Activated CD8-positive, alpha-beta memory T cell treated with anti-CD3 and anti-CD28 coated beads for 48 hours (primary cell): ENCODE measurements around the gene KRTAP3-1.
"Not testable (repeated sequence)": the region's sequence is repeated elsewhere in the genome, so short reads cannot be mapped to it uniquely, and the experiment has no call there.

Experiments
- DNase-seq, 3 experiments: peaks; one replicate each; pipeline ENCODE4 v3.0.0-alpha.2; 2020; ENCODE audit warnings: low read depth in 2 of 3, low spot score in 2 of 3

The KRTAP3-1 gene

DNA sequence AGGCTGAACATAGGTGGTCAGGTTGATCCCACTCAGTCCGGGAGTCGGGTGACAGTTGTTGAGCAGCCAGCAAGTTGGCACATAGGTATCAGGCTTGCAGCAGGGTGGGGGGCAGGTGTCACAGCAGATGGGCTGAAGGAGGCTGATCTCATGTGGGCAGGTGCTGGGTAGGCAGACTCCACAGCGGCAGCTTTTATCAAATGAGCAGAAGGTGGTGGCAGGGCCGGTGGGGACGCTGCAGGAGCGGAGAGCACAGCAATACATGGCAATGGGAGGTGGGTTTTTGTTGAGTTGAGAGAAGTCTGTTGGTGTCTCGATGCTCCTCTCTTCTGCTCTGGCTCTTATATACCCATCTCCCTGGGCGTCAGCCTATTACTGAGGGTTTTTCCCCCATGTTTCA lies at the start of gene KRTAP3-1:
TSS of gene KRTAP3-1 (minus strand) at position 318 of the 400 bp plus-strand sequence. CDS start at position 264, 54 bp downstream.
- DNase-seq, result no peak

DNA sequence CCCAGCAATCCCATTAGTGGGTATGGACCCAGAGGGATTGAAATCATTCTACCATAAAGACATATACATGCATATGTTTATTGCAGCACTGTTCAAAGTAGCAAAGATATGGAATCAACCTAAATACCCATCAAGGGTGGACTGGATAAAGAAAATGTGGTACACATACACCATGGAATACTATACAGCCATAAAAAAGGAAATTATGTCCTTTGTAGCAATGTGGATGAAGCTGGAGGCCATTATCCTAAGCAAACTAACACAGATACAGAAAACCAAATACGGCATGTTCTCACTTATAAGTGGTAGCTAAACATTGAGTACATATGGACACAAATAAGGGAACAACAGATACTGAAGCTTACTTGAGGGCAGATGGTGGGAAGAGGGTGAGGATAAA lies 48.6 kb upstream of the KRTAP3-1 start:
- DNase-seq, result no peak

DNA sequence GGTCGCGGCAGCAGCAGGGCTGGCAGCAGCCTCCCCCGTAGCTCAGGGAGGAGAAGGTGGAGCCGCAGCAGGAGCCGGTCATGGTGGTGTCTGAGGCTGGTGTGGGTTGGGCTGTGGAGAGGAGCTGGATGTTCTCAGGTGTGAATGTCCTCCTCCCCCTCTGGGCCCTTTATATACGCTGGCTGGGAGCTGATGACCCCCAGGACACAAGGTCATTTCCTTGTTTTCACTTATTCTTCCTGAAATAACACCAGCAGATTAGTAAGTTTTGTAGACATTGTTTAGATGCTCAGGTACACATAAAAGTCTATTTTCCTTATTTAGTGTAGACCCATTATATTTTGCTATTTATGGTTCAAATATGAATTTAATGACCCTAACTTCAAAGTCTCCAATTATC lies 46.2 kb upstream of the KRTAP3-1 start, which contains the start of gene KRTAP2-2:
TSS of gene KRTAP2-2 (minus strand) at position 101 of the 400 bp plus-strand sequence. CDS start at position 82, 19 bp downstream.
- not testable (repeated sequence) for DNase-seq

DNA sequence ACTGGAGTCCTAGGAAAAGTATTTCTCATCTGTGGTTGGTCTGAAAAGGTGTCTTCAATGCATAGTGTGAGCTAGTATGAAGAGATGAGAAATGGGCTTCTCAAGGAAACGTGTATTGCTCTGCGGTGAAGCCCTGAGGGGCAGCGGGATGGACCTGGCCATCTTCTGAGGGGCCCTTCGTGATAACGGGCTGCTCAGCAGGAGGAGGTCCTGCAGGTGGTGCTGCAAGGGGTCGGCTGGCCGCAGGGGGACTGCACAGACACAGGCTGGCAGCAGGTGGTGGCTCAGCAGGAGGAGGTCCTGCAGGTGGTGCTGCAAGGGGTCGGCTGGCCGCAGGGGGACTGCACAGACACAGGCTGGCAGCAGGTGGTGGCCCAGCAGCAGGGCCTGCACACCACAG lies 45.6 kb upstream of the KRTAP3-1 start:
- DNase-seq, result not testable (repeated sequence)

DNA sequence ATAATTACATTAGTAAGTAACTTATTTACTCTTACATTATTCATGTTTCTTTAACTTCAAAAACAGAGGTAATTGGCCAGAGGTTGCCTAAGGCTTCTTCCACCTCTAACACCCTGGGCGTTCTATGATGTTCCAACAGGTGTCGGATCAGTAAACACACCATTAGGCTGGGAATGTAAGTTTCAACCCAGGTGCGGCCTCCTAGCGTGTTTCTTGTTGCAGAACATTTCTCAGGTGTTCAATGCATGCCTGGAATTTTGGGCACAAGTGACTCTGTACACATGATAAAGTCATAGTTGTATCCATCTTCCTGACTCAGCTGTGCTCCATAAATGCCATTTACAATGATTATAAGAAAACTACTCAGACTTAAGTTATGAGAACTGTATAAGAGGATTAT lies 45.1 kb upstream of the KRTAP3-1 start:
- DNase-seq, result no peak

DNA sequence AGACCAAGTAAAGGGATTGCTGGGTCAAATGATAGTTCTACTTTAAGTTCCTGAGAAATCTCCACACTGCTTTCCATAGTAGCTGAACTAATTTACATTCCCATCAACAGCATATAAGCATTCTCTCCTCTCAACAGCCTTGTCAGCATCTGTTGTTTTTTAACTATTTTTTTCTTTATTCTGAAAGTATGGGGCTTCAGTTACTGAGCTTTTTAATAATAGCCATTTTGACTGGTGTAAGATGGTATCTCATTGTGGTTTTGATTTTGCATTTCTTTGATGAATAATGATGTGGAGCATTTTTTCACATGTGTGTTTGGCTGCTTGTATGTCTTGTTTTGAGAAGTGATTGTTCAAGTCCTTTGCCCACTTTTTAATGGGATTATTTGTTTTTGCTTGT lies 43.6 kb upstream of the KRTAP3-1 start:
- no peak for DNase-seq

DNA sequence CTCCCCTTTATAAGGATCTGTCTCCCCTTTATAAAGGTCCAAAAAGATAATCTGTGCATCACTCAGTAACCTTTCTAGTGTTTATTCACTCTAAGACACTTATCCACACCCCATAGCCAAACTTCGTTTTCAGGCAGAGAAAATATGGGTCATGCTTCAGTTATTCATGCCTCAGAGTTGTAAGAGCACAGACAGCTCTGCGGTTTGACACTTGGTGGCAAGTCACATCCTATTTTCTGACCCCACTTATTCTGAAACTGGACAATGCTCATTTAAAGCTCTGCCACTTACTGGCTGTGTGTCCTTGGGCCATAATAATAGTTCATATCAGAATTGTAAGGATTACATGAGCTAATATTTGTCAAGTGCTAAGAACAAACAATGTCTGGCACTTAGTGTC lies 40.2 kb upstream of the KRTAP3-1 start:
- no peak for DNase-seq

DNA sequence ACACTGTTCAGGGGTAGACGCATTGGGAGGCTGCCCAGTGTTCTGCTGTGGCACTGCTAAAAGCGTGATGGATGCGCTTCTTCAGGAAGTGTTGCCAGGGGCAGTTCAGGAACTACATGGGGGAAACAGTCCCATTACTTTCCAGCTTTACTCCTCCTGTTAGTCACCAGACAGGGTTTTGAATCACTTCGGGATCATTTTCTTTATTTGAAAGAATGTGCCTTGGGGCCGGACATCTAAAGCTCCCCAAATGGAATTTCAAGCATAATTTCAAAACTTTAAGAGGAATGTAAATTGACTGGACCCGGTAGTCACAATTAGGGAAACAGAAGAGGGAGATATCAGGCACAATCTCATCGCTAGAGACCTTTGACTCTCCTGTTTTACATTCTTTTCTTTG lies 39.5 kb upstream of the KRTAP3-1 start:
- no peak for DNase-seq

DNA sequence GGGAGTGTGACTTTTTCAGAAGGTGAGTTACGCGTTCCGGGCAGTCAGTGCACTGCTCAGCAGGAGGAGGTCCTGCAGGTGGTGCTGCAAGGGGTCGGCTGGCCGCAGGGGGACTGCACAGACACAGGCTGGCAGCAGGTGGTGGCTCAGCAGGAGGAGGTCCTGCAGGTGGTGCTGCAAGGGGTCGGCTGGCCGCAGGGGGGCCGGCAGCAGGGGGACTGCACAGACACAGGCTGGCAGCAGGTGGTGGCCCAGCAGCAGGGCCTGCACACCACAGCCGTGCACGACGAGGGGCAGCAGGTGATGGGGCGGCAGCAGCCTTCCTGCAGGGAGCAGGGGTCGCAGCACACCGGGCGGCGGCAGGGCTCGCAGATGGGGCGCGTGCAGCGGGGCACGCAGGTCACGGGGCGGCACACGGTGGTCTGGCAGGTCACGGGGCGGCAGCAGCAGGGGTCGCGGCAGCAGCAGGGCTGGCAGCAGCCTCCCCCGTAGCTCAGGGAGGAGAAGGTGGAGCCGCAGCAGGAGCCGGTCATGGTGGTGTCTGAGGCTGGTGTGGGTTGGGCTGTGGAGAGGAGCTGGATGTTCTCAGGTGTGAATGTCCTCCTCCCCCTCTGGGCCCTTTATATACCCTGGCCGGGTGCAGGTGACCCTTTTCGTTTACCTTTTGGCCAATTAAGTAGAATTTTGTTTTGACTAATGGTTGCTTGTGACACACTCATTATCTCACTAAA lies 38.0 kb upstream of the KRTAP3-1 start, which contains the start of gene KRTAP2-1:
TSS of gene KRTAP2-1 (minus strand) at position 582 of the 731 bp plus-strand sequence. CDS start at position 533, 49 bp downstream.
- not testable (repeated sequence) for DNase-seq

DNA sequence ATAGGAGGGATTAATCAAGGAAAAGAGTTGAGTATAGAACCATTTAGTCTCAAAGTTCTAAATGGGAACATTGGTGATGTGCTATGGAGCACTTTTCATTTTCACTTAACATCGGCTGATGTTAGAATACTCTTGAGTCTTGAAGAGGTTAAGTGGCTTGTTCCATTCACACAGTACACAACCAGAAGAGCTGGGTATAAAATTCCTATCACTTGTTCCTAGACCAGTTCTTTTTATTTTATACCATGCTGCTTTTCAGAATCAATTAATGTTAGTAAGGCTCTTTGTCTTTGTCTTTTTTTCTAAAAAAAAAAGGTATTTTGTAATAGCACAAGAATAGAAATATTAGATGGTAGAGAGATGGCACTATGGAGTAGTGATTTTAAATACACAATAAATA lies 34.0 kb upstream of the KRTAP3-1 start:
- DNase-seq, result no peak

DNA sequence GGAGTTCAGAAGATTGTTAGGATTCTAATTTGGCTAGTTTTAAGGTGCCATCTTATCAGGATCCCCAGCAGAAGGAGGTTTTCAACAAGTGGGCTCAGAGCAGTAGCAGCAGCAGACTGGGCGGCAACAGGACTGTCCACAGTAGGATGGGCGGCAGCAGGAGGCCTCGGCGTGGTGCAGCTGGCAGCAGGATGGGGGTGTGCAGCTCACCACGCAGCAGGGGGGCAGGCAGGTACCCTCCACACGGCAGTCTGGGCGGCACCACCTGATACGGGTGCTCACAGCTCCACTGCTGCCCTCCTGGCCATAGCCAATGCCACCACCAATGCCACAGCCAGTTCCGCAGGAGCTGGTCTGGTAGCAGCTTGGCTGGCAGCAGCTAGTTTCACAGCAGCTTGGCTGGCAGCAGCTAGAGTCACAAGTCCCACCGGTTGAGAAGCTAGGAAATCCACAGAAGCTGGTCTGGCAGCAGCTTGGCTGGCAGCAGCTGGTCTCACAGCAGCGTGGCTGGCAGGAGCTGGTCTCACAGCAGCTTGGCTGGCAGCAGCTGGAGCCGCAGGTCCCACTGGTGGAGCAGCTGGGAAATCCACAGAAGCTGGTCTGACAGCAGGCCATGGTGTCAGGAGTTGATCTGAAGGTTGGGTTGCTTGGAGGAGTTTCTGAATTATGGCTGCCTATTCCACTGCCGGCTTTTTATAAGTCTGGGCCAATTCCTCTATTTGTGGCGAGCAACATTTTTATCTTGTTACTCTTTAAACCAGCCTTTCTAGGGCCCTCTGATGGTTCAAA lies 32.0 kb upstream of the KRTAP3-1 start, which contains the start of gene KRTAP1-1:
TSS of gene KRTAP1-1 (minus strand) at position 668 of the 789 bp plus-strand sequence. CDS start at position 615, 53 bp downstream.
- DNase-seq, result not testable (repeated sequence)

DNA sequence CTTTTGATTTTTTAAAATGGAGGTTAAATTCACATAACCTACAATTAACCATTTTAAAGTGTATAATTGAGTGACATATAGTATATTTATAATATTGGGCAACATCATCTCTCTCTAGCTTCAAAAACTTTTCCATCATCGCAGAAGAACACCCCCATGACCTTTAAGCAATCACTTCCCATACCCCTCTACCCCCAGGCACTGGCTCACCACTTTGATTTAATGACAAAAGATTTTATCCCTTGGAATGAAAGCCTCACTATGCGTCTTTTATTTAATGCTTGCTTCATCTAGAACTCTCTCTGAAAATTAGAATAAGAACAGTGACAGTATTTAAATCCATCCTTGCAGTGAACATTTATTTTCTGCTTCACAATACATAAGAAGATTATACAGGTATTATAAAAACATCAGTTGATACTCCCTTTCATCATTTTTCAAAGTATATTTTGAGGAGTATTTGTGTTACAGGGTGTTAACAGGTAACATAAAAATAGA lies 29.0 kb upstream of the KRTAP3-1 start:
- no peak for DNase-seq

DNA sequence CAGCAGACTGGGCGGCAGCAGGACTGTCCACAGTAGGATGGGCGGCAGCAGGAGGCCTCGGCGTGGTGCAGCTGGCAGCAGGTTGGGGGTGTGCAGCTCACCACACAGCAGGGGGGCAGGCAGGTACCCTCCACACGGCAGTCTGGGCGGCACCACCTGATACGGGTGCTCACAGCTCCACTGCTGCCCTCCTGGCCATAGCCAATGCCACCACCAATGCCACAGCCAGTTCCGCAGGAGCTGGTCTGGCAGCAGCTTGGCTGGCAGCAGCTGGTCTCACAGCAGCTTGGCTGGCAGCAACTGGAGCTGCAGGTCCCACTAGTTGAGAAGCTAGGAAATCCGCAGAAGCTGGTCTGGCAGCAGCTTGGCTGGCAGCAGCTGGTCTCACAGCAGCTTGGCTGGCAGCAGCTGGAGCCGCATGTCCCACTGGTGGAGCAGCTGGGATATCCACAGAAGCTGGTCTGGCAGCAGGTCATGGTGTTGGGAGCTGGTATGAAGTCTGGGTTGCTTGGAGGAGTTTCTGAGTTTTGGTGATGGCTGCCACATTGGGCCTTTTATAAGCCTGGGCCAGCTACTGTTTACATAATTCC lies 25.5 kb upstream of the KRTAP3-1 start, which contains the start of gene KRTAP1-3:
TSS of gene KRTAP1-3 (minus strand) at position 529 of the 590 bp plus-strand sequence. CDS start at position 476, 53 bp downstream.
- not testable (repeated sequence) for DNase-seq

DNA sequence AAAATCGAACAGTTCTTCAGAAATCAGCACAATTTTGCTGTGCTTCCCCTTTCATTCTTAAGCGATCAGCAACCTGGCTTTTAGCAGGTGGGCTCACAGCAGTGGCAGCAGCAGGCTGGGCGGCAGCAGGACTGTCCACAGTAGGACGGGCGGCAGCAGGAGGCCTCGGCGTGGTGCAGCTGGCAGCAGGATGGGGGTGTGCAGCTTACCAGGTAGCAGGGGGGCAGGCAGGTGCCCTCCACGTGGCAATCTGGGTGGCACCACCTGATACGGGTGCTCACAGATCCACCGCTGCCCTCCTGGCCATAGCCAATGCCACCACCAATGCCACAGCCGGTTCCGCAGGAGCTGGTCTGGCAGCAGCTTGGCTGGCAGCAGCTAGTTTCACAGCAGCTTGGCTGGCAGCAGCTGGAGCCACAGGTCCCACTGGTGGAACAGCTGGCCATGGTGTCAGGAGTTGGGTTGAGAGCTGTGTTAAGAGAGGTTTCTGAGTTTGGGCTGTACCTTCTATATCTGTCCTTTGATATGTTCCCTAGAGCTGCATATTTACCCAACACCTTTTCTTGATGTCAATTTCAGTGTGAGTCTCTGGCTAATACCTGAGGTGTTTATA lies 20.8 kb upstream of the KRTAP3-1 start, which contains the start of gene KRTAP1-4:
TSS of gene KRTAP1-4 (minus strand) at position 563 of the 613 bp plus-strand sequence. CDS start at position 446, 117 bp downstream.
- no peak for DNase-seq

DNA sequence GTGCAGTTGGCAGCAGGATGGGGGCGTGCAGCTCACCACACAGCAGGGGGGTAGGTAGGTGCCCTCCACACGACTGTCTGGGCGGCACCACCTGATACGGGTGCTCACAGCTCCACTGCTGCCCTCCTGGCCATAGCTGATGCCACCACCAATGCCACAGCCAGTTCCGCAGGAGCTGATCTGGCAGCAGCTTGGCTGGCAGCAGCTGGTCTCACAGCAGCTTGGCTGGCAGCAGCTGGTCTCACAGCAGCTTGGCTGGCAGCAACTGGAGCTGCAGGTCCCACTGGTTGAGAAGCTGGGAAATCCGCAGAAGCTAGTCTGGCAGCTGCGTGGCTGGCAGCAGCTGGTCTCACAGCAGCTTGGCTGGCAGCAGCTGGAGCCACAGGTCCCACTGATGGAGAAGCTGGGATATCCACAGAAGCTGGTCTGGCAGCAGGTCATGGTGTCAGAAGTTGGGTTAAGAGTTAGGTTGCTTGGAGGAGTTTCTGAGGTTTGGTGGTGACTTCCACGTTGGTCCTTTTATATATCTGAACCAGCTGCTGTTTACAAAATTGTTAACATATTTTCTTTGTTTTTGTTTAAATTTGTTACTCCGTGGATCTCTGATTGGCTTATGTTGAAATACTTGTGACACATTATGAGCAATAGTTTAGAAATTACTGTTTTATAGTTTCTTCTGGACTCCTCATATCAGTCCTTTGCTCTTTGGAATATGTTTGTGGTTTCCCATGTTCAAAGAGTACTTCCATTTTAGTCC lies 18.0 kb upstream of the KRTAP3-1 start, which contains the start of gene KRTAP1-5:
TSS of gene KRTAP1-5 (minus strand) at position 494 of the 757 bp plus-strand sequence. CDS start at position 441, 53 bp downstream.
- no peak for DNase-seq

DNA sequence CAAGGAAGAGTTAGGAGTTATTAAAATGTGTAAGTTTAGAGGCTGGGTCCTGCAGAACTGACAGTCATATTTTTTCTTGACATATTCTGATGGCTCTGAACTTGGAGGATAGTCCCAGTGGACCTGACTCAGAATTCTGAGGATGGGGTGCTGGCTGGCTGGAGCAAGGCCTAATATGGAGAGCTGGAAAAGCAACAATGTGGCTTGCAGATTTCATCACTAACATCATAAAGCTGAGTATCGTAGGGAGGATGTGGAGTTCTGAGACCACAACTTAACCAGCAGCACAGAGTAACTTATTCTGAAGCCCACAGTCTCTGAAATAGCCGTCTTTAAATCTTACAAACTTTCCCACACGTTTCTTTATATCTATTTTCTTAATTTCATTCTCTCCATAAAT lies 15.8 kb upstream of the KRTAP3-1 start:
- no peak for DNase-seq

DNA sequence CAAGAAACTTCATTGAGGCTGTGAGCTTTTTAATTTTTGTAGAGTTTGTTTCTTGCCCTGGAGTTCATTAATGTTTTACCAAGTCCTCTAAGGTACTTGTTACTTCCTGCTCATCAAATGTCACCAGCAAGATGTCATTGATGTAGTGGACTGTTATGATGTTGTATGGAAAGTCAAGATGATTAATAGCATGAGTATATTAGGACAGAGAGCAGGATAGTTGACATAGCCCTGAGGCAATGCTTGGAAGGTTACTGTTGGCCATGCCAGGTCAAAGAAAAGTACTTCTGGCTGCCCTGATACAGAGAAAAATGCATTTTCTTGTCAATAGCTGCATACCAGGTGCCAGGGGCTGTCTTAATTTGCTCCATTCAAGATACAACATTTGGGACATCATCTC lies 11.4 kb upstream of the KRTAP3-1 start:
- DNase-seq, result no peak

DNA sequence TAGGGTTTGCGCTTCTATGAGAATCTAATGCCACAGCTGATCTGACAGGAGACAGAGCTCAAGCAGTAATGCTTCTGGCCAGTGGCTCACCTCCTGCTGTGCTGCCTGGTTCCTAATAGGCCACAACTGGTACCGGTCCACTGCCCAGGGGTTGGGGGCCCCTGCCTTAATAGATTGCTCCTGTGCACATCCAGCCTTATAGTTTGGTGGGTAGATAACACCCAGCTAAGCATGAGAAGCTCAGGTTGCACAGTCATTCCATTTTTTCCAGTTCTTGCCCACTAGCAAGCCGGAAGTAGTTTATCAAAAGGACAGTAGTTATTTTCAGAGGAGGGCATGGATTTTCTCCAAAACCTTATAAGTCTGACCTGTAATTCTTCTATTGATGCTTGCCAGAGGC lies 10.5 kb upstream of the KRTAP3-1 start:
- DNase-seq, result no peak

DNA sequence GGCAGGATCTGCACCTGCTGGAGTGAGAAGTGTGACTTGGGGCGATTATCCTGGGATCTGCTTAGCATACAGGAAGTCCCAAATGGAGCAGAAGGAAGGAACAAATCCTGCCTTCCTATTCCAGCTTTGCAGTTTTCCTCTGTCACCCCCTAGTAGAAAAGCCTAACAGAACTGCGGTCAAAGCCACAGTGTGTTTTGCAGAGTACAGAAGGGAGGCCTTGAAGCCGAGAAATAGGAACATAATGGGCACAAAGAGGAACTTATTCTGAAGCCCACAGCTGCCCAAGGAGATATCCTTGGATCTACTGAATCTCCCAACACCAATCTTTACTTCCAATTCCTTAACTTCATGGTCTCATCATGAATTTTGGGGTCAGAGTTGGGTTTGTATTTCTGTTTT lies 9.6 kb upstream of the KRTAP3-1 start:
- DNase-seq, result no peak
